K562 (cell line): ENCODE measurements around the gene SAP25. TPM values are rescaled to one million over a fixed set of nuclear protein-coding genes. Genes with fewer than 3 reads are reported as not detected.
A peak's percentile ranks its signal among the peaks of the same experiment; 100 is the strongest.

Source experiments
- ADNP ChIP-seq: fragments of 200-800 bp; sonication (Bioruptor generic); IDR thresholded peaks from 2 replicates; pipeline ENCODE4 v1.6.1; 2016; ENCODE audit warnings: missing genetic modification characterization, missing compliant biosample characterization
- AFF4 ChIP-seq: sonication (generic); formaldehyde crosslinking; IDR thresholded peaks from 2 replicates; pipeline ENCODE4 v1.8.0; 2023; ENCODE audit warnings: mild to moderate bottlenecking, missing genetic modification reagents
- ETV1 ChIP-seq: fragments of 450-650 bp; conservative IDR thresholded peaks from 2 replicates; pipeline ENCODE4 v1.6.1; 2016; ENCODE audit warnings: missing genetic modification characterization, control low read depth, low read depth, missing compliant biosample characterization
- HDAC8 ChIP-seq: fragments of 450-650 bp; IDR thresholded peaks from 2 replicates; pipeline ENCODE4 v1.6.1; 2016; ENCODE audit warnings: mild to moderate bottlenecking, missing genetic modification characterization, moderate library complexity, missing compliant biosample characterization
- MBD2 ChIP-seq: sonication (generic); IDR thresholded peaks from 2 replicates; pipeline ENCODE4 v1.6.1; 2016; ENCODE audit warnings: low read depth, borderline replicate concordance
- NCOA2 ChIP-seq, 2 experiments: fragments of 450-650 bp; IDR thresholded peaks; 2 replicates each; pipeline ENCODE4 v1.6.1; 2018; ENCODE audit warnings: mild to moderate bottlenecking in 2 of 2, moderate library complexity in 1 of 2; ENCODE audit not compliant: partially characterized antibody in 2 of 2
- NFE2L1 ChIP-seq: fragments of 450-650 bp; IDR thresholded peaks from 2 replicates; pipeline ENCODE4 v1.6.1; 2016; ENCODE audit warnings: missing genetic modification characterization, low read depth, mild to moderate bottlenecking, missing compliant biosample characterization, moderate library complexity, borderline replicate concordance
- PHB ChIP-seq: fragments of 250-450 bp; sonication (Bioruptor Pico); IDR thresholded peaks from 2 replicates; pipeline ENCODE4 v1.5.0; 2021
- POLR2A ChIP-seq: fragments of 450-650 bp; conservative IDR thresholded peaks from 2 replicates; pipeline ENCODE4 v1.6.1; 2016
- POLR2B ChIP-seq: fragments of 450-650 bp; IDR thresholded peaks from 2 replicates; pipeline ENCODE4 v1.6.1; 2018; ENCODE audit warnings: low read depth; ENCODE audit not compliant: partially characterized antibody
- POU5F1 ChIP-seq: fragments of 150-350 bp; IDR thresholded peaks from 2 replicates; pipeline ENCODE4 v1.6.1; 2014; ENCODE audit warnings: borderline replicate concordance, low read length, low read depth, mild to moderate bottlenecking; ENCODE audit not compliant: partially characterized antibody
- RERE ChIP-seq: sonication (generic); formaldehyde crosslinking; IDR thresholded peaks from 2 replicates; pipeline ENCODE4 v1.8.0; 2023; ENCODE audit warnings: missing genetic modification reagents, mild to moderate bottlenecking, borderline replicate concordance
- SREBF2 ChIP-seq: sonication (generic); formaldehyde crosslinking; IDR thresholded peaks from 2 replicates; pipeline ENCODE4 v1.4.0; 2020; ENCODE audit warnings: mild to moderate bottlenecking, missing genetic modification reagents
- USF2 ChIP-seq: sonication (generic); formaldehyde crosslinking; IDR thresholded peaks from 2 replicates; pipeline ENCODE4 v1.5.0; 2020; ENCODE audit warnings: missing genetic modification reagents
- ZFP36 ChIP-seq: fragments of 150-350 bp; IDR thresholded peaks from 2 replicates; pipeline ENCODE4 v1.6.1; 2018; ENCODE audit warnings: low read length, low read depth; ENCODE audit not compliant: partially characterized antibody
- ZKSCAN8 ChIP-seq: fragments of 200-800 bp; sonication (Bioruptor generic); IDR thresholded peaks from 2 replicates; pipeline ENCODE4 v1.6.1; 2016; ENCODE audit warnings: missing genetic modification characterization, missing compliant biosample characterization
- ZNF644 ChIP-seq: fragments of 200-800 bp; sonication (Bioruptor generic); IDR thresholded peaks from 2 replicates; pipeline ENCODE4 v1.6.1; 2016; ENCODE audit warnings: low read depth, missing genetic modification characterization, missing compliant biosample characterization
- ZNF780A ChIP-seq: fragments of 250-450 bp; sonication (Bioruptor Pico); IDR thresholded peaks from 2 replicates; pipeline ENCODE4 v1.5.0; 2021; ENCODE audit warnings: mild to moderate bottlenecking
- polyA plus RNA-seq, 8 experiments: library from polyadenylated mRNA; depleted of rRNA in 4 of 8; stranded (reverse) in 5 of 8; unstranded in 3 of 8; fragments of >200 nt; fragmentation: Nextera tagmentation in 2 of 8; fragmentation: Illumina TruSeq in 1 of 8; extraction: Ambion mirVana in 2 of 8; extraction: Trizol in 1 of 8; gene quantifications; 2 replicates each; pipeline versions ENCODE4 v1.2.1 to v1.2.3, GENCODE V29; 2011 to 2014; ENCODE audit warnings: inconsistent platforms in 1 of 8, missing spikeins in 1 of 8
- total RNA-seq, 7 experiments: library from RNA; depleted of rRNA in 6 of 7; stranded (reverse); fragments of >200 nt in 6 of 7; fragmentation: Illumina TruSeq in 2 of 7; extraction: Trizol in 2 of 7; gene quantifications; 2 replicates each; pipeline versions ENCODE4 v1.2.1 to v1.2.3, GENCODE V29; 2011 to 2021; ENCODE audit warnings: low replicate concordance in 1 of 7

SAP25 gene
- total and polyA plus RNA-seq, 9 of the 15 experiments (the other 6 are each of a cell fraction or from before 2014, with no cell fraction given) = 0.13 to 5.3 (median 0.78) TPM; not detected in 1

- TF ChIP-seq NFE2L1 (tag) (no peak), USF2 (CRISPR knock-in tag) (no peak), POU5F1 (peak; percentile 91), ETV1 (tag) (no peak), POLR2A (peak; percentile 99), PHB (CRISPR knock-in tag) (peak; percentile 93; the same call in 1 of the 2 replicates), SREBF2 (CRISPR knock-in tag) (no peak), ZFP36 (no peak), ZNF644 (tag) (no peak), RERE (CRISPR knock-in tag) (no peak), ZNF780A (CRISPR knock-in tag) (no peak), ADNP (tag) (no peak), MBD2 (no peak), NCOA2 (IDR thresholded peaks at IDR 0.05; ENCODE audit: partially characterized antibody in 2 of 2) (no peak), POLR2B (peak; percentile 98), AFF4 (CRISPR knock-in tag) (peak; percentile 83; the same call in 1 of the 2 replicates), ZKSCAN8 (CRISPR knock-in tag) (no peak), HDAC8 (tag) (0 out of 2 replicates have a peak, but pooled peaks have one; percentile 30)
These were observed 12.0 kb upstream of the SAP25 start, which contains the start of gene LRCH4 (continued) for GRCh38 chr7:100585511-100586265.
